Left ventricle myocardium superior (tissue), 1 donor: Measurements from ENCODE around the gene C1QC. TPM values are rescaled to one million over a fixed set of nuclear protein-coding genes. Genes with fewer than 3 reads are reported as not detected.
"Not testable (repeated sequence)": the region's sequence is repeated elsewhere in the genome, so short reads cannot be mapped to it uniquely, and the experiment has no call there.

Source experiments
- ATAC-seq: fragments of 200-7000 bp; cut with Tn5 transposase; one replicate; pipeline ENCODE4 v1.9.1; 2020; ENCODE audit warnings: mild to moderate bottlenecking, moderate library complexity
- DNase-seq: peaks from one replicate; pipeline ENCODE4 v3.0.0-alpha.2; 2020
- intact Hi-C: fragments of 100-400 bp; cut with micrococcal nuclease; formaldehyde crosslinking; loops from one replicate; pipeline ENCODE4 v1.11.0; 2022
- total RNA-seq: library from RNA; stranded (reverse); fragmentation: NEBNext Ultra II Directional; extraction: Animal tissue kit (Norgen Biotek cat#: 25700); gene quantifications from one replicate; pipeline ENCODE4 v1.2.1, GENCODE V29; 2021
- donor health status: DM: no; HTN: yes; CAD: no; lungs with severe emphysema.

The C1QC gene
- total RNA-seq, 1 donor from 2014 or later, result 93.5 TPM

- ATAC-seq (no peak), DNase-seq (no peak)
- intact Hi-C loops, result no loop called here
Observed at GRCh38 chr1:22641247-22641646, 2.2 kb upstream of the C1QC start.

GRCh38 chr1:22641906-22642636 is 1.4 kb upstream of the C1QC start:
- intact Hi-C loops, result no loop called here
- DNase-seq (peak; percentile 93), ATAC-seq (peak; percentile 84)

- ATAC-seq (no peak), DNase-seq (no peak)
- intact Hi-C loops, result no loop called here
Observed at GRCh38 chr1:22643928-22644327, 495 bp downstream of the C1QC start.

GRCh38 chr1:22645931-22646330 is 2.5 kb downstream of the C1QC start:
- no peak for DNase-seq
- ATAC-seq, result peak; percentile 8
- intact Hi-C loops, result no loop called here

GRCh38 chr1:22646384-22646783 is 3.0 kb downstream of the C1QC start:
- intact Hi-C loops, result no loop called here
- DNase-seq, result no peak

GRCh38 chr1:22650089-22650693 is 6.8 kb downstream of the C1QC start:
- DNase-seq (no peak), ATAC-seq (no peak)
- intact Hi-C loops, result no loop called here

More at GRCh38 chr1:22646384-22646783, 3.0 kb downstream of the C1QC start:
- no peak for ATAC-seq

- ATAC-seq (peak; percentile 66), DNase-seq (no peak)
- intact Hi-C loops, result no loop called here
Observed at GRCh38 chr1:22651941-22652856, 8.8 kb downstream of the C1QC start.

- DNase-seq (peak; percentile 64), ATAC-seq (peak; percentile 85)
- intact Hi-C loops, result no loop called here
Observed at GRCh38 chr1:22652881-22653316, 9.5 kb downstream of the C1QC start, which contains the start of gene C1QB. TSS of gene C1QB (plus strand) at chr1:22653236. CDS start at chr1:22659463, 6,227 bp downstream.

GRCh38 chr1:22654692-22655091 is 11.3 kb downstream of the C1QC start:
- intact Hi-C loops, result no loop called here
- no peak for ATAC-seq
- DNase-seq, result no peak

GRCh38 chr1:22658385-22659163 is 15.1 kb downstream of the C1QC start:
- DNase-seq, result no peak
- ATAC-seq, result no peak
- intact Hi-C loops, result no loop called here

GRCh38 chr1:22660716-22661241 is 17.3 kb downstream of the C1QC start:
- ATAC-seq, result no peak
- no peak for DNase-seq
- intact Hi-C loops, result no loop called here

- ATAC-seq (no peak), DNase-seq (no peak)
- intact Hi-C loops, result no loop called here
Observed at GRCh38 chr1:22661880-22662279, 18.4 kb downstream of the C1QC start.

GRCh38 chr1:22662318-22662717 is 18.9 kb downstream of the C1QC start:
- ATAC-seq (peak; percentile 77), DNase-seq (peak; percentile 43)
- intact Hi-C loops, result no loop called here

GRCh38 chr1:22662986-22663408 is 19.6 kb downstream of the C1QC start:
- ATAC-seq (peak; percentile 8), DNase-seq (no peak)
- intact Hi-C loops, result no loop called here

GRCh38 chr1:22665752-22666151 is 22.3 kb downstream of the C1QC start:
- intact Hi-C loops, result no loop called here
- DNase-seq, result no peak
- peak; percentile 21 for ATAC-seq

GRCh38 chr1:22666412-22666811 is 23.0 kb downstream of the C1QC start:
- intact Hi-C loops, result no loop called here
- ATAC-seq (no peak), DNase-seq (no peak)

- ATAC-seq, DNase-seq, intact Hi-C loops: not testable (repeated sequence)
Observed at GRCh38 chr1:22668840-22669239, 25.4 kb downstream of the C1QC start.

GRCh38 chr1:22670352-22670975 is 27.0 kb downstream of the C1QC start:
- intact Hi-C loops, result no loop called here
- DNase-seq, result no peak
- ATAC-seq, result no peak
